NCI-H1105 (cell line): Measurements from ENCODE around the gene TLR7.

Experiments
- DNase-seq: peaks from one replicate; lab custom pipeline; 2025; lab: John Stamatoyannopoulos, UW

The TLR7 gene

GRCh38 chrX:12891171-12891570, 24.3 kb downstream of the TLR7 start:
- no peak for DNase-seq

- DNase-seq: no peak
These were observed 25.1 kb downstream of the TLR7 start for GRCh38 chrX:12891915-12892506.

GRCh38 chrX:12892716-12893115, 25.8 kb downstream of the TLR7 start:
- no peak for DNase-seq

GRCh38 chrX:12894074-12895030, 27.5 kb downstream of the TLR7 start:
- DNase-seq: no peak

- no peak for DNase-seq
These were observed 29.0 kb downstream of the TLR7 start for GRCh38 chrX:12895866-12896265.

GRCh38 chrX:12896935-12897334, 30.1 kb downstream of the TLR7 start:
- DNase-seq: no peak

- no peak for DNase-seq
These were observed 31.2 kb downstream of the TLR7 start for GRCh38 chrX:12898073-12898472.

GRCh38 chrX:12899506-12899905, 32.6 kb downstream of the TLR7 start:
- no peak for DNase-seq

GRCh38 chrX:12901486-12901885, 34.6 kb downstream of the TLR7 start:
- DNase-seq: peak; percentile 16

- no peak for DNase-seq
These were observed 36.8 kb downstream of the TLR7 start for GRCh38 chrX:12903646-12904045.

GRCh38 chrX:12906046-12906761, 39.3 kb downstream of the TLR7 start, which contains the start of gene TLR8:
Gene TLR8 (plus strand): TSS chrX:12906620. CDS start chrX:12906707, 87 bp downstream.
- DNase-seq: no peak

- no peak for DNase-seq
These were observed 43.7 kb downstream of the TLR7 start for GRCh38 chrX:12910423-12911121.

GRCh38 chrX:12911122-12911470, 44.2 kb downstream of the TLR7 start:
- no peak for DNase-seq

- no peak for DNase-seq
These were observed 46.1 kb downstream of the TLR7 start for GRCh38 chrX:12912791-12913482.

GRCh38 chrX:12917753-12918152, 50.9 kb downstream of the TLR7 start:
- DNase-seq: no peak

- DNase-seq: no peak
These were observed 52.2 kb downstream of the TLR7 start for GRCh38 chrX:12919051-12919450.

- DNase-seq: no peak
These were observed 52.7 kb downstream of the TLR7 start for GRCh38 chrX:12919620-12920019.

- DNase-seq: no peak
These were observed 54.1 kb downstream of the TLR7 start for GRCh38 chrX:12920990-12921389.

- DNase-seq: no peak
These were observed 55.2 kb downstream of the TLR7 start for GRCh38 chrX:12921886-12922598.

GRCh38 chrX:12922599-12922919, 55.7 kb downstream of the TLR7 start:
- no peak for DNase-seq

GRCh38 chrX:12929701-12930100, 62.8 kb downstream of the TLR7 start:
- no peak for DNase-seq
